ENCODE data around the gene ZNF787.

ZNF787 gene

DNA sequence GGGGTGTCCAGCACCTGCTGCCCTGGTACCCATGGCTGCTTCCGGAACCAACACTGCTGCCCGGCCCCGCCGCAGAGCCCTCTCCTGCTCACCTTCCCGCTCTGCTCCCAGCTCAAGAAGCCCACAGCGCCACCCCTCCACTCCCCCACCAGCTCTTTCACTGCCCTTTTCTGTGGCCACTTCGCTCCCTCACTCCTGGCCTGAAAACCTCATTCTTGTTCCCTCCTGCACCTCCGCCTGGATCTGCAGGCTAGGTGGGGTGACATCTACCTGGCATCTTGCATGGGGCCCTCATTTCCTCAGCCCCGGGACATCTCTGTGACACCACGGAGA lies 6.4 kb downstream of the ZNF787 start:
- no peak overlapping the region for H3K9ac ChIP-seq (ENCODE audit: low read depth in 1 of 2, low read length in 2 of 2)
- H3K36me3 ChIP-seq (ENCODE audit: control insufficient read depth in 2 of 2, insufficient read depth in 2 of 2, low read length in 2 of 2) = peaks cover 7% of the 10 kb centered on the region in 2 donors
- no peak overlapping the region for H3K4me3 ChIP-seq (ENCODE audit: low read length in 2 of 2)
- no peaks in the 10 kb centered on the region for H3K9me3 ChIP-seq (ENCODE audit: control insufficient read depth in 2 of 2, low read length in 2 of 2)
- H3K27ac ChIP-seq (ENCODE audit: low read depth in 2 of 2, low read length in 2 of 2) = no peak overlapping the region
- peaks cover 50 to 61% of the 10 kb centered on the region in 2 donors for H3K4me1 ChIP-seq (ENCODE audit: control insufficient read depth in 2 of 2, insufficient read depth in 2 of 2, low read length in 2 of 2)
- no peaks in the 10 kb centered on the region for H3K27me3 ChIP-seq (ENCODE audit: control insufficient read depth in 2 of 2, insufficient read depth in 2 of 2, low read length in 2 of 2)

DNA sequence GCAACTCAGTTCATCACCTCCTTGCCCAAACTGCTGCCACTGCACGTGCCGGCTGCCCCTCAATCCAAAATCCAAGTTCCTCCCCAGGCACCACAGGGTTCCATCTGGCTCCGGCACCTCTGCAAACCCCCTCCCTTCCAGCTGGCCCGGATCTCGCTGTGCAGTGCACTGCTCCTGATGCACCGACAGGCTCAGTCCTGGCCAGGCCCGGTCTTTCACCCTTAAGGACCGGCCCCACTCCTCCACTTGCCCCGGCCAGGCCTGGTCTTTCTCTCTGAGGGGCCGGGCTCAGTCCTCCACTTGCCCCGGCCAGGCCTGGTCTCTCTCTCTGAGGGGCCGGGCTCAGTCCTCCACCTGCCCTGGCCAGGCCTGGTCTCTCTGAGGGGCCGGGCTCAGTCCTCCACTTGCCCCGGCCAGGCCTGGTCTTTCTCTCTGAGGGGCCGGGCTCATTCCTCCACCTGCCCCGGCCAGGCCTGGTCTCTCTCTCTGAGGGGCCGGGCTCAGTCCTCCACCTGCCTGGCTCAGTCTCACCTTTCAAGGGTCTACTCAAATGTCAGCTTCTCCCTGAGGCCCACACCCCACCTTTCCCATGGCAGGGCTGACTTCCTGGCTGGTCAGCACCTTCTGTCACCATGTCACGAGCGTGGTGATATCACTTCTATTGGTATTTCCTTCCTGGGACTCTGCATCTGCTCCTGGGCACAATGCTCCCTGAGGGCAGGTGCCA lies 6.9 kb downstream of the ZNF787 start:
- Histone ChIP-seq H3K4me1 (ENCODE audit: control insufficient read depth in 2 of 2, insufficient read depth in 2 of 2, low read length in 2 of 2) (peaks cover 47 to 58% of the 10 kb centered on the region in 2 donors), H3K27ac (ENCODE audit: low read depth in 2 of 2, low read length in 2 of 2) (no peak overlapping the region), H3K27me3 (ENCODE audit: control insufficient read depth in 2 of 2, insufficient read depth in 2 of 2, low read length in 2 of 2) (no peaks in the 10 kb centered on the region), H3K9ac (ENCODE audit: low read depth in 1 of 2, low read length in 2 of 2) (no peak overlapping the region), H3K9me3 (ENCODE audit: control insufficient read depth in 2 of 2, low read length in 2 of 2) (no peaks in the 10 kb centered on the region), H3K4me3 (ENCODE audit: low read length in 2 of 2) (no peak overlapping the region), H3K36me3 (ENCODE audit: control insufficient read depth in 2 of 2, insufficient read depth in 2 of 2, low read length in 2 of 2) (peaks cover 7% of the 10 kb centered on the region in 2 donors)

DNA sequence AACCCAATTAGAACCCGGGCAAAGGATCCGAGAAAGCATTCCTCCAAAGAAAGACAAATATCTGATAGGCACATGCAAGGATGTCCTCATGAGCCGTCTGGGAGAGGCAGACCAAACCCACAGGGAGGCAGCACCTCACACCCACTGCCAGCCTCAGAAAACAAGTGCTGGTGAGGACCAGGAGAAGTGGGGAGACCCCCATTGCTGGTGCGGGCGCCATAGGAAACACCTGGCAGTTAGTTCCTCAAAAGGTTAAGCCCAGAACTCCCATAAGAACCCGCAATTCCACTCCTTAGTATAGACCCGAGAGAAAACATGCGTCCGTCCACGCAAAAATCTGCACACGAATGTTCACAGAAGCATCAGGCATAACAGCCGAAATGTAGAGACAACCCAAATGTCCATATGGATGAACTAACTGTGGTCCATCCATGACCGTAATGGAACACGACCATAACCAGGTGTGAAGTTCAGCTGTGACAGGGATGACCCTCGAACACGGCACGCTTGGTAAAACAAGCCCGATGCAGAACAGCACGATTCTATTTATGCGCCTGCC lies 7.9 kb downstream of the ZNF787 start:
- peaks cover 0 to 5% of the 10 kb centered on the region in 2 donors for H3K36me3 ChIP-seq (ENCODE audit: control insufficient read depth in 2 of 2, insufficient read depth in 2 of 2, low read length in 2 of 2)
- H3K9ac ChIP-seq (ENCODE audit: low read depth in 1 of 2, low read length in 2 of 2) = no peak overlapping the region
- no peak overlapping the region for H3K4me3 ChIP-seq (ENCODE audit: low read length in 2 of 2)
- H3K9me3 ChIP-seq (ENCODE audit: control insufficient read depth in 2 of 2, low read length in 2 of 2) = no peaks in the 10 kb centered on the region
- no peaks in the 10 kb centered on the region for H3K27me3 ChIP-seq (ENCODE audit: control insufficient read depth in 2 of 2, insufficient read depth in 2 of 2, low read length in 2 of 2)
- H3K27ac ChIP-seq (ENCODE audit: low read depth in 2 of 2, low read length in 2 of 2) = no peak overlapping the region
- peaks cover 47 to 58% of the 10 kb centered on the region in 2 donors for H3K4me1 ChIP-seq (ENCODE audit: control insufficient read depth in 2 of 2, insufficient read depth in 2 of 2, low read length in 2 of 2)

DNA sequence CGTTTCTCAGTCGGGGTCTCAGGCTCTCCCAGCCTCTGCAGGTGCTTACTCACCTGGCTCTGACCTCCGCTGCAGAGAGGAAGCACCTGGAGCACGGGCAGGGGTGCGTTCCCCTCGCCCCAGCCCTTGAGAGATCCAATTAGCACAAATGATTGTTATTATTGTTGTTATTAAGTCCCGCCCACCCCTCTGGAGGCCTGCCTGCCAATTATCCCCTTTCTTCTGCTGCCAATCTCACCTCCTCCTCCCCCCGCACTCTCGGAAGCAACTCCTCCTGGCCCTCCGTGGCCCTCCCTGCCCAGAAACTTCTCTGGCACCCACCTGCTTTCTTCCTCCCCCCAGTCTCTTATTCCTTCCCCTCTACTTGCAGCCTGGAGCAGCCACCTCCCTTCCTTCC lies 8.8 kb downstream of the ZNF787 start:
- peaks cover 39 to 54% of the 10 kb centered on the region in 2 donors for H3K4me1 ChIP-seq (ENCODE audit: control insufficient read depth in 2 of 2, insufficient read depth in 2 of 2, low read length in 2 of 2)
- no peak overlapping the region for H3K4me3 ChIP-seq (ENCODE audit: low read length in 2 of 2)
- peak overlapping the region in 1 of 2 donors; percentile 77 for H3K27ac ChIP-seq (ENCODE audit: low read depth in 2 of 2, low read length in 2 of 2)
- H3K9ac ChIP-seq (ENCODE audit: low read depth in 1 of 2, low read length in 2 of 2) = no peak overlapping the region
- no peaks in the 10 kb centered on the region for H3K9me3 ChIP-seq (ENCODE audit: control insufficient read depth in 2 of 2, low read length in 2 of 2)
- no peaks in the 10 kb centered on the region for H3K27me3 ChIP-seq (ENCODE audit: control insufficient read depth in 2 of 2, insufficient read depth in 2 of 2, low read length in 2 of 2)
- H3K36me3 ChIP-seq (ENCODE audit: control insufficient read depth in 2 of 2, insufficient read depth in 2 of 2, low read length in 2 of 2) = peaks cover 0 to 2% of the 10 kb centered on the region in 2 donors

DNA sequence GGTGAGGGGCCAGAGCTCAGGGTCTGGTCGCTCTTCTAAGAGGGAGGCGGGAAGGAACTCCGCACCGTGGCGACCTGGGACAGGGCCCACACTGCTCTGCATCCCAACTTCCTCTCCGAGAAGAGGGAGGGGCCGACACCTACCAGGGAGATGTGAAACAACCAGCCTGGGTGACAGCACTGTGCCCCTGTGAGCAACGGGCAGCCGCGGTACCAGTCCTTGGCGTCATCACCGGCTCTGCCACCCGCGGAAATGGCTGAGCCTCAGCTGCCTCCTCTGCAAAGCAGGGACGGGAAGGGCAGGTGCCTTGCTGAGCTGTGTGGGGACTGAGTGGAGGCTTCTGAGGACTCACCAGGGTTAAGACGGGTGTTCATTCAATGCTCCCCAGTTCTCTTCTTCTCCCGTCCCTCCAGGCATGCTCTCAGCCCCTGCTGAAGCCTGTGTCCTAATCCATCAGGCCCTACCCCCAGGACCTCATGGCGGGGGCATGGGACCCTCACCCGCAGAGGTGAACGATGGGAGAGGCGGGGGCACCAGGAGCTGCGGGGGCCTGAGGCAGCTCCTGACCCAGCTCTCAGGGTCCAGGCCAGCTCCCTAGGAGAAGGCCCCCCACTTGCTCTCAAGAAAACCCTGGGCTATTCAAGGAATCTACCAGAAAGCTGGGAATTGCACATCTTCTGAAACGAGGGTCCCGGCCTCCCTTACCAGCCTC lies 9.3 kb downstream of the ZNF787 start:
- Histone ChIP-seq H3K4me3 (ENCODE audit: low read length in 2 of 2) (peak overlapping the region; percentile 5 to 24), H3K9me3 (ENCODE audit: control insufficient read depth in 2 of 2, low read length in 2 of 2) (no peaks in the 10 kb centered on the region), H3K36me3 (ENCODE audit: control insufficient read depth in 2 of 2, insufficient read depth in 2 of 2, low read length in 2 of 2) (peaks cover 0 to 2% of the 10 kb centered on the region in 2 donors), H3K27me3 (ENCODE audit: control insufficient read depth in 2 of 2, insufficient read depth in 2 of 2, low read length in 2 of 2) (no peaks in the 10 kb centered on the region), H3K9ac (ENCODE audit: low read depth in 1 of 2, low read length in 2 of 2) (peak overlapping the region in 1 of 2 donors; percentile 29), H3K27ac (ENCODE audit: low read depth in 2 of 2, low read length in 2 of 2) (peak overlapping the region; percentile 69 to 77), H3K4me1 (ENCODE audit: control insufficient read depth in 2 of 2, insufficient read depth in 2 of 2, low read length in 2 of 2) (peaks cover 40 to 56% of the 10 kb centered on the region in 2 donors)

DNA sequence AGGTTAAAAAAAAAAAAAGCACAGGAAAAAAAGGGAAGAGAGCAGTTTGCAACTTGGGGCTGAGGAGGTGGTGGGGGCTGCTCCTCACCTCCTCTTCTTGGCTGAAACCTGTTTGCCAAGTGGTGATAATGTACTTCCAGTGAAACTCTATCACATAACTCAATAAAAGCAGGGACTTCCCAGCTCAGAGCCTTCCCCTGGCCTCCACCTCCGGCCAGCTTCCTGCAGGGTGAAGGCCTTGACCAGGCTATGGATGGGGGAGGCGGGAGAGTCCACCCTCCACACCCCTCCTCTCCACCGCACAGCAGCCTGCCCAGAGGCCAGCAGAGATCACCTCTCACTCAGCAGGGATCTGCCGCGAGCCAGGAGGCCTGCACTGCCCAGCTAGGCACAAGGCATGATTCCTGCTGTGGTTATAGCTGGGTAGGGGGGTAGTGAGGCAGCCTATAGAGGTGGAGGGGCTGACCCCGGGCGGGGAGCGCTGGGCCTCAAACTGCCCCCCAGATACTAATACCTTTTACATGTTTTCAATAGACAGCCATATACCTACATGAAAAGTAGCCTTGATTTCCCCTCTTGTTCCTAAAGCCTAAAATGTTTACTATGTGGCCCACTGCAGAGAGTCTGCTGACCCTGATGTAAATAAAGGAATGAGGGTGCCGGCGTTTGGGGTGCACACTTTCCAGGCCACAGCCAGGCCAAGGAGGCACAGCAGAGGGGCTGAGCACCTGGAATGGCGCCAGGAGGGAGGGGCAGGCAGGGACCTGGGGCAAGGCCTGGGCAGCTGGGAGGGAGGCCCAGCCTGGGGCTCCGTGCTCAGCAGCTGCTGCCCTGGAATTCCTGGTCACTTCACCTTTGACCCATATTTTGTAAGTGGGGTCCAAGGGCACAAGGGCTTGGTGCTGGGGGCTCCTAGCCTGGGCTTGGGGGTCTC lies 10.3 kb downstream of the ZNF787 start:
- Histone ChIP-seq H3K4me1 (ENCODE audit: control insufficient read depth in 2 of 2, insufficient read depth in 2 of 2, low read length in 2 of 2) (peaks cover 48 to 62% of the 10 kb centered on the region in 2 donors), H3K9me3 (ENCODE audit: control insufficient read depth in 2 of 2, low read length in 2 of 2) (no peaks in the 10 kb centered on the region), H3K36me3 (ENCODE audit: control insufficient read depth in 2 of 2, insufficient read depth in 2 of 2, low read length in 2 of 2) (peaks cover 0 to 2% of the 10 kb centered on the region in 2 donors), H3K4me3 (ENCODE audit: low read length in 2 of 2) (peak overlapping the region in 1 of 2 donors; percentile 13), H3K27ac (ENCODE audit: low read depth in 2 of 2, low read length in 2 of 2) (peak overlapping the region; percentile 69 to 77), H3K27me3 (ENCODE audit: control insufficient read depth in 2 of 2, insufficient read depth in 2 of 2, low read length in 2 of 2) (no peaks in the 10 kb centered on the region), H3K9ac (ENCODE audit: low read depth in 1 of 2, low read length in 2 of 2) (peak overlapping the region; percentile 24 to 37)

DNA sequence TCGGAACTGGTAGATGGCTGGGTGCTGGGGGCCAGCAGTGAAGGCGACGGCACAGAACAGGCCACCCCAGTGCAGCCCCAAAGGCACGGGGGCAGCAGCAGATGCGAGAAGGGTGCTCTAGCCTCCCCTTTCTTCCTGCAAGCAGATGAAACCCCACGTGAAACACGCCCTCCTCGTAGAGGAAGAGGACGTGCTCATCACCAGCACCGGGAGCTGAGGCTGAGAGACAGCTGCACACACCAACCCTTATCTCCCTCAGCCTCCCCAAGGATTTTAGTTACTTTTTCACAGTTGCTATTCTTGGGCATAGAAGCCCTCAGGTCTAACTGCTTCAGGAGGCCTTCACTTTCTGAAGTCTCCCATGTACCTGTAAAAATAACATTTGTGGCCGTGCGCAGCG lies 11.9 kb downstream of the ZNF787 start:
- Histone ChIP-seq H3K36me3 (ENCODE audit: control insufficient read depth in 2 of 2, insufficient read depth in 2 of 2, low read length in 2 of 2) (peaks cover 0 to 2% of the 10 kb centered on the region in 2 donors), H3K27me3 (ENCODE audit: control insufficient read depth in 2 of 2, insufficient read depth in 2 of 2, low read length in 2 of 2) (no peaks in the 10 kb centered on the region), H3K9me3 (ENCODE audit: control insufficient read depth in 2 of 2, low read length in 2 of 2) (no peaks in the 10 kb centered on the region), H3K27ac (ENCODE audit: low read depth in 2 of 2, low read length in 2 of 2) (peak overlapping the region in 1 of 2 donors; percentile 68), H3K4me1 (ENCODE audit: control insufficient read depth in 2 of 2, insufficient read depth in 2 of 2, low read length in 2 of 2) (peaks cover 53 to 69% of the 10 kb centered on the region in 2 donors), H3K4me3 (ENCODE audit: low read length in 2 of 2) (no peak overlapping the region), H3K9ac (ENCODE audit: low read depth in 1 of 2, low read length in 2 of 2) (peak overlapping the region in 1 of 2 donors; percentile 26)

DNA sequence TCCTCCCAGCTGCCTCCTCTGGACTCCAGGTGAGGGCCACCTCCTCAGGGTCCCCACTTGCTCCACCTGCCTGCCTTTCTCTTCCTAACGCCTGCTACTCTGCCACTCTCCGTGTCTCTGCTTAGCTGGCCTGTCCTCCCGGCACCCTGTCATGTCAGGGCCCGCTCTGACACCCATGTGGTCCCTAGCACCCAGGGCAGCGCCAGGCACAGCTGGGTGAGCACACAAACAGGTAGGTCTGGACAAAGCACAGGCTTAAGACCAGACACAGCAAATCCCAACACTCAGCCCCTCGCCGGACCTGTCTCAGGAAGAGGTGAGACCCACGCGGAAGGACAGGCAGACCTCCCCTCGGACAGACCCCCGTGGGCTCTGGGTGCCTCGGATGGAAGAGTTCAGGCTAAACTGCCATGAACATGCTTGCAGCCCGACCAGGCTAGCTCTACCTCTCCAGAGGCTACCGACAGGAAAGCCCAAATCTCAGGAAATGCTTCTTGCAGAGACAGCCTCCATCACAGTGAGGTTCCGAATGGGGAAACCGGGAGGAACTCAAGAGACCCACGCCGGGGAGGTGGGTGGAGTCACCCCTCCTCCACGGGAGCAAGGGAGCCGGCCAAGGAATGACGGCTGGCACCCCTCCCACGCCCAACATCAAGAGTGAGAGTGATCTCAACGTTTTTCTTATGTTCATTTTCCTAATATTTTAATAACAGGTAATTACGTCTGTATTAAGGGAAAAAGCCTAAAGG lies 12.5 kb downstream of the ZNF787 start:
- H3K27ac ChIP-seq (ENCODE audit: low read depth in 2 of 2, low read length in 2 of 2) = peak overlapping the region; percentile 48 to 68
- peak overlapping the region; percentile 26 to 32 for H3K9ac ChIP-seq (ENCODE audit: low read depth in 1 of 2, low read length in 2 of 2)
- H3K4me1 ChIP-seq (ENCODE audit: control insufficient read depth in 2 of 2, insufficient read depth in 2 of 2, low read length in 2 of 2) = peaks cover 53 to 69% of the 10 kb centered on the region in 2 donors
- peaks cover 0 to 2% of the 10 kb centered on the region in 2 donors for H3K36me3 ChIP-seq (ENCODE audit: control insufficient read depth in 2 of 2, insufficient read depth in 2 of 2, low read length in 2 of 2)
- no peaks in the 10 kb centered on the region for H3K9me3 ChIP-seq (ENCODE audit: control insufficient read depth in 2 of 2, low read length in 2 of 2)
- H3K4me3 ChIP-seq (ENCODE audit: low read length in 2 of 2) = peak overlapping the region in 1 of 2 donors; percentile 7
- H3K27me3 ChIP-seq (ENCODE audit: control insufficient read depth in 2 of 2, insufficient read depth in 2 of 2, low read length in 2 of 2) = no peaks in the 10 kb centered on the region

DNA sequence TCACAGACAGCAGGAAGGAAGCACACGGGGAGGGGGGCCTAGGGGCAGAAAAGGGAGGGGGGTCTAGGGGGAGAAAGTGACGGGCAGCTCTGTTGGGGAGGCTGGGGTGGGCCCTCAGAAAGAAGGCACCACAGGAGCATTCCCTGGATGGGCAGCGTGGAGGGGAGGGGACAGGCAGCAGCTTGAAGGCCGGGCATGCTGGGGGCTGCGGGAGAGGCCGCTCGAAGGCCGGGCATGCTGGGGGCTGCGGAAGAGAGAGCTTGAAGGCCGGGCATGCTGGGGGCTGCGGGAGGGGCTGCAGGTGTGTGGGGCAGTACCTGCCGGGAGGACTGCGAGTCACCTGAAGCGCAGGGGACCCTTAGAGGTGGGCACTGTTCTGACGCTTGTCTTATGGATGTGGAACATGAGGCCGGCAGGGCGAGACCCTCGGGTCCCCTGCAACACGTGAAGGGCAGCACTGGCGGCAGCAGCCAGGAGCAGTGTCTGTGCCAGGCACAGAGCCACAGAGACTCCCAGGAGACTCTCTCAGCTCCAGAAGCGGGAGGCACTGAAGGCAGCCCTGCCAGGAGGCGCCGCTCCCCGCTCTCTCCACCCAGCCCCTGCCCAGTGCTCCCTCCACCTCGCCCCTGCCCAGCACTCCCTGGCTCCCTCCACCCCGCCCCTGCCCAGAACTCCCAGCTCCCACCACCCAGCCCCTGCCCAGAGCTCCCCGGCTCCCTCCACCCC lies 13.3 kb downstream of the ZNF787 start:
- peak overlapping the region in 1 of 2 donors; percentile 22 for H3K9ac ChIP-seq (ENCODE audit: low read depth in 1 of 2, low read length in 2 of 2)
- no peaks in the 10 kb centered on the region for H3K27me3 ChIP-seq (ENCODE audit: control insufficient read depth in 2 of 2, insufficient read depth in 2 of 2, low read length in 2 of 2)
- no peaks in the 10 kb centered on the region for H3K9me3 ChIP-seq (ENCODE audit: control insufficient read depth in 2 of 2, low read length in 2 of 2)
- H3K36me3 ChIP-seq (ENCODE audit: control insufficient read depth in 2 of 2, insufficient read depth in 2 of 2, low read length in 2 of 2) = no peaks in the 10 kb centered on the region
- peaks cover 49 to 66% of the 10 kb centered on the region in 2 donors for H3K4me1 ChIP-seq (ENCODE audit: control insufficient read depth in 2 of 2, insufficient read depth in 2 of 2, low read length in 2 of 2)
- peak overlapping the region; percentile 83 to 88 for H3K27ac ChIP-seq (ENCODE audit: low read depth in 2 of 2, low read length in 2 of 2)
- peak overlapping the region in 1 of 2 donors; percentile 29 for H3K4me3 ChIP-seq (ENCODE audit: low read length in 2 of 2)

All from mucosa of rectum (tissue), 2 donors.